Measurements from ENCODE around the gene YEATS4. TPM values are rescaled to one million over a fixed set of nuclear protein-coding genes. Genes with fewer than 3 reads are reported as not detected.

YEATS4 gene
- total and polyA plus RNA-seq, 9 of the 15 experiments (the other 6 are each of a cell fraction or from before 2014, with no cell fraction given) = 25.9 to 92.2 (median 49.2) TPM

- TF ChIP-seq ZNF740 (CRISPR knock-in tag; IDR thresholded peaks at IDR 0.05) (no peak), ZNF740 (tag; IDR thresholded peaks at IDR 0.05) (no peak), ZNF184 (CRISPR knock-in tag; IDR thresholded peaks at IDR 0.05) (no peak), TARDBP (IDR thresholded peaks at IDR 0.05) (no peak), ZNF197 (CRISPR knock-in tag; IDR thresholded peaks at IDR 0.05; ENCODE audit: low read depth) (no peak), ZNF592 (IDR thresholded peaks at IDR 0.05) (no peak), TRIM28 (IDR thresholded peaks at IDR 0.05) (no peak), FOXJ2 (tag; IDR thresholded peaks at IDR 0.05) (no peak), ZNF57 (CRISPR knock-in tag; IDR thresholded peaks at IDR 0.05) (no peak), FIP1L1 (IDR thresholded peaks at IDR 0.05; ENCODE audit: low read depth, low read length, poor library complexity, severe bottlenecking) (no peak), MED1 (CRISPR knock-in tag; IDR thresholded peaks at IDR 0.05; ENCODE audit: borderline replicate concordance) (no peak), HMGXB4 (CRISPR knock-in tag; IDR thresholded peaks at IDR 0.05) (no peak)
Measured at GRCh38 chr12:69350777-69351176, 8.8 kb upstream of the YEATS4 start (continued).
